Inflammatory macrophage treated with lipopolysaccharide for 1 hour (primary cell): ENCODE data around the gene SLC19A1.
"Not testable (repeated sequence)": the region's sequence is repeated elsewhere in the genome, so short reads cannot be mapped to it uniquely, and the experiment has no call there.

ENCODE experiments used
- DNase-seq, 2 donors: peaks; one replicate each; pipeline ENCODE4 v3.0.0-alpha.2; 2020 to 2022

Gene SLC19A1

DNA sequence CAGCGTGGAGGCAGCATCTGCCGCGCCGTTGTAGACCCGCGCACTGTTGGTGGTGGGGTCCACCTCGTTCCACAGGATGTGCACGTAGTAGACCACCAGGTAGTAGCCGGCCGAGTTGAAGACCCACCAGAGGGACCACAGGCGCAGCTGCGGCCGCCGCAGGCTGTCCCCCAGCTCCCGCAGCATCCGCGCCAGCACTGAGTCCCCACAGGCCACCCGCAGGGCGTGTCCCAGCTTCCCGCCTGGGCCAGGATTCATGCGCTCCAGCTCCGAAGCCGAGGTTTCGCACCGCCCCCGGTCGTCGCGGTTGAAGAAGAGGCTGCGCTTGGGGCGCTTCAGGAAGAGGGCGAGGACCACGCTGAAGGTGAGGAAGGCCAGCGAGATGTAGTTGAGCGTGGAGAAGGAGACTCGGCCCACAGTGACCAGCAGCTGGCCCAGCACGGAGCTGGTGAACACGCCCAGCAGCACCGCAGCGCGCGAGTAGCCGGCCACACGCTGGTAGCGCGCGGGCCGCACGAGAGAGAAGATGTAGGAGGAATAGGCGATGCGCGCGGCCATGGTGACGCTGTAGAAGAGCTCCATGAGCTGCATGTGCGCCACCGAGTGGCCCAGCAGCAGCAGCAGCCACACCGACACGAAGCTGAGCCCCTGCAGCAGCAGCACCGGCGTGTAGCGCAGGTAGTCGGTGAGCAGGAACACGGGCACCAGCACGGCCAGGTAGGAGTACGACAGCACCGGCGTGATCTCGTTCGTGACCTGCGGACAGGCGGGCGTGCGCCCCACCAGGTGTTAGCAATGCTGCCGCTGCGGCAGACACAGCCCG lies 10.6 kb downstream of the SLC19A1 start:
- DNase-seq = no peak

DNA sequence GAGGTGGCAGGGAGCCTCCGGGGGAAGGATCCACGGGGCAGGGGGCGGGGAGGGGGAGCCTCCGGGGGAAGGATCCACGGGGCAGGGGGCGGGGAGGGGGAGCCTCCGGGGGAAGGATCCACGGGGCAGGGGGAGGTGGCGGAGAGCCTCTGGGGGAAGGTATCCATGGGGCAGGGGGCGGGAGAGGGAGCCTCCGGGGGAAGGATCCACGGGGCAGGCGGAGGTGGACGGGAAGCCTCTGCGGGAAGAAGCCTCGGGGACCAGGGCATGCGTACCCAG lies 11.2 kb downstream of the SLC19A1 start:
- not testable (repeated sequence) for DNase-seq

DNA sequence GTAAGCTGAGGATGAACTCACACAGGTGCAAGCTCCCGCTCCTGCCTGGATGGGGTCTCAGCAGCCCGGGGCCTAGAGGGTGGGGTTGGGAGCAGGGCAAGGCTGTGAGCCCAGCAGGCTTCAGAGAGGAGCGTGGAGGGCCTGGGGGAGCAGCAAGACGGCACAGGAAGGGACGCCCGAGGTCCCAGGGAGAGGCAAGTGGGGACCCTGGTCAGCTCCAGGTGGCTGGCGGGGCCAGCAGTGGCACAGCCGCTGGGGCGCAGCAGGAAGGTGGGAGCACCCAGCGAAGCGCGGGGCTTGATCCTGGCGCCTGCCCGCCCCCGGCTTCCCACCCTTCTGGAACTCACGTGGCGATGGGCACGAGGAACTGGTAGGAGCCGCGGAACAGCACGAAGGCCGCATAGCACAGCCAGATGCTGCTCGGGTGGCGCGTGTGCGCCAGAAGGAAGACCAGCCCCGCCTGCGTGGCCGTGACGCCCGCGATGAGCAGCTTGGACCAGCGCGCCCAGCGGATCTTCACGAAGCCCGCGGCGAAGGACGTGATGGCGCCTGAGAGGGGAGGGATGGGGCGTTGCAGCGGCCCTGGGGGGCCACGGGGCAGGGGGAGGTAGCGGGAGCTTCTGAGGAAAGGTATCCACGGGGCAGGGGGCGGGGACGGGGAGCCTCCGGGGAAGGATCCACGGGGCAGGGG lies 11.7 kb downstream of the SLC19A1 start:
- DNase-seq = no peak

DNA sequence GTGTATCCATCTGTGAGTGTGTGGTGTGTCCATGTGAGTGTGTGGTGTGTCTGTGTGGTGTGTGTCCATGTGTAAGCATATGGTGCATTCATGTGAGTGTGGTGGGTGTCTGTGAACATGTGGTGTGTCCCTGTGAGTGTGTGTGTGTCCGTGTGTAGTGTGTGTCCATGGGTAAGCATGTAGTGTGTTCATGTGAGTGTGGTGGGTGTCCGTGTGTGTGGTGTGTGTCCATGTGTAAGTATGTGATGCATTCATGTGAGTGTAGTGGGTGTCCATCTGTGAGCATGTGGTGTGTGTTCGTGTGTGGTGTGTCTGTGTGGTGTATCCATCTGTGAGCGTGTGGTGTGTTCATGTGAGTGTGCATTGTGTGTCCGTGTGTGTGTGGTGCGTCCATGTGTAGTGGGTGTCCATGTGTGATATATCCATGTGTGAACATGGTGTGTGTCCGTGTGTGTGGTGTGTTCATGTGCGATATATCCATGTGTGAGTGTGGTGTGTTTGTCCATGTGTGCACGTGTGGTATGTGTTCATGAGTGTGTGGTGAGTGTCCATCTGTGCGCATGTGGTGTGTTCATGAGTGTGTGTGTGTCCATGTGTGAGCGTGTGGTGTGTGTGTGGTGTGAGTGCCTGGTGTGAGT lies 12.3 kb downstream of the SLC19A1 start:
- no peak for DNase-seq

DNA sequence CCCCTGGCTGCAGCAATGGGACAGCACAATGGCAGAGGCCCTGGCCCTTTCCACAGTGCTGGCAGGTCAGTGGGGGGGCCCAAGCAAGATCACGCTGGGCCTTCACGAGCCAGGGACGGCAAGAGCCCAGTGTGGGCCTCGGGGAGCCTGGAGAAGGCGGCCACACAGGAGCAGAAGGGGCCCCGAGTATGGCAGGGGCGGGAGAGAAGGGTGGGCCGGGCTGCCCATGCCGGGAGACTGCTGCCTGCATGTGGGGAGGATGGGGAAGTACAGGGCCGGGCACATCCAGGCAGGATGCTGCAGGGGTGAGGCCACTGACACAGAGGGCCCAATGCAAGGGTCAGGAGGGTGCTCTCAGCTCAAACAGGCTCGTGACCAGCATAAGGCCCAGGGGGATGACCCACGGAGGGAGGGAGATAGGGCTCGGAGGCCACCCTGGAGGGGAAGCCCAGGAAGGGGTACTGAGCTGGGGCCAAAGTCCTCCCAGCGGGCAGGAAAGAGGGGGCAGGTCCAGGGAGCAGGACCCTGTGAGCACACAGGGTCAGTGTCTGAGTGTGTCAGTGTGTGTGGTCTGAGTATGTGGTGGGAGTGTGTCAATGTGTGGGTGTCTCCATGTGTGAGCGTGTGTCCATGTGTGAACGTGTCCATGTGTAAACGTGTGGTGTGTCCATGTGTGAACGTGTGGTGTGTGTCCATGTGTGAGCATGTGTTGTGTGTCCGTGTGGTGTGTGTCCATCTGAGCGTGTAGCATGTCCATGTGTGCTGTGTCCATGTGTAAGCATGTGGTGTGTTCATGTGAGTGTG lies 13.1 kb downstream of the SLC19A1 start:
- DNase-seq = peak in 1 of 2 donors; percentile 75

DNA sequence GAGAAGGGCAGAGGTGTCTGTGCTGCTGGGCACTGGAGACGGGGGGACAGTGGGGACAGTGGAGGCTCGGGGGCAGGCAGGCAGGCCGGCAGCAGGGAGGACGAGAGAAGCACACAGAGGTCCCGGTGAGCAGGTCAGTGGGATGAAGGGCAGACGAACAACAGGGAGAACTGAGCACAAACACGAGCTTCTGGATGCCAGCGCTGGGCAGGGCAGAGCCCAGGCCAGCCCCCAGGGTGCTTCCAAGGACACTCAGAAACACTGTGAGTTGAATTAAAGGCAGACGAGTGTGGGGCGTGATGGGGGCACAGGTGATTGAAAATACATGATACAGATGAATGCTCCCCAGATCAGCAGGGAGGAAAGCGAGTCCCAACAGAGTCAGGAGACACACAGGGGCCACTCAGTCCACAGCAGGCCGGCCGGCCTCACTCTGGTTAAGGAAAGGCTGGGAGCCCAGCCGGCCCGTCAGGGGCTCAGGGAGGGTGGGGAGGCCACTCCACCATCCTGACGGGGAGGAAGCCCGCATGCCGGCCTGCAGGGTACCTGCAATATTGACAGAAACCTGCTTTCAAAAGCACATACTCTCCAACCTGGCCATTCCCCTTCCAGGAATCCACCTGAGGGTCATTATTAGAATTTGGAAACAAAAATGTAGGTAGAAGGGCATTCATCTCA lies 14.1 kb downstream of the SLC19A1 start:
- DNase-seq = no peak

DNA sequence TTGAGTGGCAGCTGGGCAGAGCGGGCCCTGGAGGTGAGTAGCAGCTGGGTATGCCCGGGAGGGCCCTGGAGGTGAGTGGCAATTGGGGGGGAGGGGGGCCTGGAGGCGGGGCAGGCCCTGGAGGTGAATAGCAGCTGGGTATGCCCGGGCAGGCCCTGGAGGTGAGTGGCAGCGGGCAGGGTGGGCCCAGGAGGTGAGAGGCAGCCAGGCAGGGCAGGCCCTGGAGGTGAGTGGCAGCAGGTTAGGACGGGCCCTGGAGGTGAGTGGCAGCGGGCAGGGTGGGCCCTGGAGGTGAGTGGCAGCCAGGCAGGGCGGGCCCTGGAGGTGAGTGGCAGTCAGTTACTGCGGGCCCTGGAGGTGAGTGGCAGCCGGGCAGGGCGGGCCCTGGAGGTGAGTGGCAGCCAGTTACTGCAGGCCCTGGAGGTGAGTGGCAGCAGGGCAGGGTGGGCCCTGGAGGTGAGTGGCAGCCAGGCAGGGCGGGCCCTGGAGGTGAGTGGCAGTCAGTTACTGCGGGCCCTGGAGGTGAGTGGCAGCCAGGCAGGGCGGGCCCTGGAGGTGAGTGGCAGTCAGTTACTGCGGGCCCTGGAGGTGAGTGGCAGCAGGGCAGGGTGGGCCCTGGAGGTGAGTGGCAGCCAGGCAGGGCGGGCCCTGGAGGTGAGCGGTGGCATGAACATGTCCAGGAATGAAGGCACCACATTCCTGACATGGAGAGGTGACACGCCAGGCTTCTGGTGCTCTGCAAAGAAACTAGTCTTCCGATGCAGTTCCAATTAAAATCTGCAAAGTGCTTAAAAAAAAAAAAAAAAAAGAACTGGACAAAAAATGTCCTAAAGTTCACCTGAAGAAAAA lies 14.9 kb downstream of the SLC19A1 start:
- not testable (repeated sequence) for DNase-seq

DNA sequence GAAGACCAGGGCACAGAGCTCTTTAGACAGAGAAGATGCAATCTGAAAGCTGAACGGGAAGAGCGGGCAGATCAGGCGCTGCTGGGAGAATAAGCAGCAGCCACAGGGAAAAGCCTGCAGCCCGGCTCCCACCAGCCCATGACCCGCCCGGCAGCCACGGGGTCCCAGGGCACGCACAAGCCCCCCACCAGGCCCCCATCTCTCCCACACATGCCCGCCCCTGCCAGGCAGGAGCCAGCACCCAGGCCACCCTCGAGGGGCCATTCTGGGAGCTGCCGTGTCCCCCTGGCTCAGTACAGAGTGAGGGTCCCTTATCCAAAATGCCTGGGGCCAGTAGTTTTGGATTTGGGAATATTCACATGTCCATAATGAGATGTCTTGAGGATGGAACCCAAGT lies 16.3 kb downstream of the SLC19A1 start:
- no peak for DNase-seq

DNA sequence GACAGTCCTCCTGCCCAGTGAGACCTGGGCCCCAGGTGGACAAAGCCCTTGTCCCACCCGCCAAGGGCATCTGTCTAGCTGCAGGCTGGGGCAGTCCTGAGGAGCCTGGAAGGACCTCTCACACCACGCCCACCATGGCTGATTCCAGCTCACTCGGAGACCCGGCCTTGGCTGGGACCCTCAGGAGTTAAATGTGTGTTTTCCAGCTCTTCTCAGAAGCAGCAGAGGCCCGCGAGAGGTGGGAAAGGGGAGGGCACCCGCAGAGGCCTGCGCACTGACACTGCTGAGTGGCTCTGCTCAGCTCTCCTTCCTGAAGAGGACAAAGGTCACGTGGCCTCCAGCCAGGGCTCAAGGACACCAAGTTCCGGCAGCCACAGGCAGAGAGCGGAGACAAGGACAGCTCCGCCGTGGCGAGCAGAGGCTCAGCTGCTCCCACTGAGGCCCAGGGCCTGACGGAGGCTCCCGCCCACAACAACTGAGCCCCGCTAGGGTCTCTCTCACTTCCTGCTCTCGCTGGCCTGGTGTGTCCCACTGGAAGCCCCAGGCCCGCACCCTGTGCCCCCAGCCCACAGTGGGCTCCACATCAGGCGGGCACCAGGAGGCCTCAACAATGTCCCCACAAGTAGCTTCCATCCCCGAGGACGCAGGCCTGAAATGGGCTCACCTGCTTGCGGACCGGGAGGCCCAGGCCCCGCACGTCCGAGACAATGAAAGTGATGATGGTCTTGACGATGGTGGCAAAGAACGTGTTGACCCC lies 16.9 kb downstream of the SLC19A1 start:
- no peak for DNase-seq

DNA sequence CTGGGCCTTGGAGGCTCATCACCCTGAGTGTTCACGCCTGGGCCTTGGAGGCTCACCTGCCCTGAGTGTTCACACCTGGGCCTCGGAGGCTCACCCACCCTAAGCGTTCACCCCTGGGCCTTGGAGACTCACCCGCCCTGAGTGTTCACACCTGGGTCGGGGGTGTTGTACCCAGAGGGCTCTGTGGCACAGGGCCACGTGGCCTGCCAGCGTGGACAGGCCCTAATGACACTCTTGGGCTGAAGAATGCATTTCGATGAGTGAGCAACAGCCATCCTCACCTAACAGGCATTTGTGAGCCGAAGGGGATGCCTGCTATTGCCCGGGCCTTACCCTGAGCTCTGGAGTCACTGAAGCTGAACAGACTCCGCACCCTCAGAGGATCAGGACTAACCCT lies 17.5 kb downstream of the SLC19A1 start:
- DNase-seq = no peak

DNA sequence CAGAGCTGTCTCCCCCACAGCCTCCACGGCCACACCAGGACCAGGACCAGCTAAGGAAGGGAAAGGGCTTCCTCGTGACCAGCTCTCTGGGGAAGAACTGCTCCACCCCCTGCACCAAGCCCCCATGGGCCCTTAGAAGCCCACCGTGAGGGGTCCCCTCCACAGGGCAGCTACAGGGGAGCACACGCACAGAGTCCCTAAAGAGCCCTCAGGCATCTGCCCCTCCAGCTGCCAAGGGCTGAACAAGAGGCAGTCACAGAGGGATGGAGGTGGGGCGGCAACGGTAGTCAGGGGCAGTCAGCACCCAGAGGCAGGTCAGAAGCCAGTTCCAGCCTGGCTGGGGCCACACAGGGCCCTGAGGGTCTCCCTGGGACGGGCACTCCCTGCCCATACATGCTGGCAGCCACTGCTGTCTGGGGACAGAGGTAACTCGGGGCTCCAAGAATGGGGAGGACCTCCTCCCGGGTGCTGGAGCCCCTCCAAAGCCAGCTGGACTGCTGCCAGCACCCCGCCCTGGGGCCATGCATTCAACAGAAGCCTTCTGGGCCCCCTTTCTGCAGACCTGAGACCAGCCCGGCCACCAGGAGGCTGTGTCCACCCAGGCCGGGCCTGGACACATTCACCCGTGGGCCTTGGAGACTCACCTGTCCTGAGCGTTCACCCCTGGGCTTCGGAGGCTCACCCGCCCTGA lies 18.7 kb downstream of the SLC19A1 start:
- DNase-seq = no peak

DNA sequence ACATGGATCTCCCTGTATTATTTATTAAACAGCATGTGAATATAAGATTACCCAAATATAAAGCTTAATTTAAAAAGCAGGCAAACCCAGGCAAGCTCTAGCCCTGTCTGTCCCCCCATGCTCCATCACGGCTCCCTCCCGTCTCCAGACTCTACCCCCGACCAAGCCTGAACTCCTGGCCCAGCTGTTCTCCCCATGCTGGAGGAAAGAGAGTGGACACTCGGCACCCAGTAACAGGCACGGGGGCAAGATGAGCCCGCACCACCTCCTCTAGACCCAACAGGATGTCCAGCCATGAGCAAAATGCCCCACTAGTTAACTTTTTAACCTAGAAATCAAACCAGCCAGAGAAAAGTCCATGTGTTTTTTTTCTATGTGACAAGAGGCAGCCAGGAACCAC lies 19.3 kb downstream of the SLC19A1 start:
- DNase-seq = no peak

DNA sequence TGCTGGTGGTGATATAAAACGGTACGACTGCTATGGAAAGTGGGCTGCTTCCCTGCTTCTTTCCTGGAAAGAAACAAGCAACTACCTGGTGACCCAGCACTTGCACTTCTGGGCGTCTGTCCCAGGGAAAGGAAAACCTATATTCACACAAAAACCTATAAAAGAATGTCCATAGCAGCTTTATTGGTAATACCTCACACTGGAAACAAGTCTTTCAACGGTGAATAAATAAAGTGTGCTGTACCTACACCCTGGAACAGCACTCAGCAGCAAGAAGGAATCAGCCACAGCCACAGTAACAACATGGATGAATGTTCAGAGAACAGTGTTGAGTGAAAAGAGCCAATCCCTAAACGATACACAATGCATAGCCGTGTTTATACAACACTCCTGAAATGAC lies 19.9 kb downstream of the SLC19A1 start:
- DNase-seq = no peak

DNA sequence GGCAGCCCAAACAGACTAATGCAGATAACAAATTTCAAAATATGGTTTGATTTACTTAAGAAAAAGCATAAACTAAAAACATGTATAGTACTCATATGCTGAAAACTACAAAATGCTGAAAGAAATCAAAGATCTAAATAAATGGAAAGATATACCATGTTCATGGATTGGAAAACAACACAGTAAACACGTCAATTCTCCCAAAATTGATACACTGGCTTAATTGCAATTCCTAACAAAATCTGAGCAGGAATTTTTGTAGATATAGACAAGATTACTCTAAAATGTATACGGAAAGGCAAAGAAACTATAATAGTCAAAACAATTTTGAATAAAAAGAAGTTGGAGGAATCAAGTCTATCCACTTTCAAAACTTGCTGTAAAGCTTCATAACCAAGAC lies 21.0 kb downstream of the SLC19A1 start:
- no peak for DNase-seq

DNA sequence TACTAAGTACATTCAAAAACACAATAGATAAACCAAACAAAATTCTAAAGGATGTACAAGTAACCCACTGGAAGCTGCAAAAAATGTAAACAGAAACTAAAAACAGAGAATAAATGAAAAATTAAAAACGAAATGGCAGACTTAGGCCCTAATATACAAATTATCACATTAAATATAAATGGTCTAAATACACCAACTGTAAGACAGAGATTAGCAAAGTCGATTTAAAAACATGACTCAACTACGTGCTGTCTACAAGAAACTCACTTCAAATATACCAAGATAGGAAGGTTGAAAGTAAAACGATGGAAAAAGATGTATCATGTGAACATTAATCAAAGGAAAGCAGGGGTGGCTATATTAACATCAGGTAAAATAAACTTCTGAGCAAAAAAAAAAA lies 23.1 kb downstream of the SLC19A1 start:
- DNase-seq = no peak

DNA sequence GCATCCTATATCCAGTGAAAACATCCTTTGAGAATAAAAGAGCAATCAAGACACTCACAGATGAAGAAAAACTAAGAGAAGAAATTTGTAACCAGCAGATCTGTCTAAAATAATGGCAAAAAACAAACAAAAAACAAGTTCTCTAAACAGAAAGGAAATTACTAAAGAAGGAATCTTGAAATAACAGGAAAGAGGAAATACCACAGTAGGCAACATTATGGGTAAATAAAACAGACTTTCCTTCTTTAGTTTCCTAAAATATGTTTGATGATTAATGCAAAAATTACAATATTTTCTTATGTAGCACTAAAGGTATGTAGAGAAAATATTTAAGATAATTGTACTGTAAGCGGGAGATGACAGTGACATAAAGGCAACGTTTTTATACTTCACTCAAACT lies 23.5 kb downstream of the SLC19A1 start:
- DNase-seq = peak; percentile 37 to 42

DNA sequence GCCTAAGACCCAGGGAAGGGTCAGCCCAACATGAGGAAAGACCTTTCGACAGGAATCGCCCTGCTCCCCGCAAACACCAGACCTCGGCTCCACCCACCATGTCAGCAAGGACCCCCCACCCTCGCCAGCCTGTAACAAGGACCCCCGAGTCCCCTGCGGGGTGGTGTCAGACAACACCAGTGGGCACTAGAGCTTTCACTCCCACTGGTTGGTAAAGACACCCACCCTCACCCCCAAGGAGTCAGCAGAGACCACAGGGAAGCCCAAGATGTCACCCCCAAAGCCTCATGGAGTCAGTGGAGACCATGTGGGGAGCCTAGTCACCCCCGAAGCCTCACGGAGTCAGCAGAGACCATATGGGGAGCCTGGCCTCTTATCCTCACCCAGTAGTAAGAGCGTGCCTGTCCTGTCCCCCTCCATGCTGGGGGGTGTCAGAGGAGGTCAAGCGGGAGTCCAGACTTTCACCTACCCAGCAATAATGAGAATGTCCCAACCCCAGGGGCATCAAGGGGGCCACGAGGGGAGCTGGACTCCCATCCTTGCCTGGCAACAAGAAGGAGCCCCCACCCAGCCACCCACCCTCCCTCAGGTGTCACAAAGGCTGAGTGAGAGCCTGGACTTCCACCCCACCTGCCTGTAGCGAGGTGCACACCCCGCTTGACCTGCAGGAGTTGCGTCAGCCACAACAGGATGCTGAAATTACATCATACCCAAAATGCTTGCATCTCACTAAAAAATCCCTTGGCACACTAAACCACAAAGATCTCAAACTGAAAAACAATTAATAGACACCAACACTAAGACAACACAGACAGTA lies 24.8 kb downstream of the SLC19A1 start:
- DNase-seq = peak in 1 of 2 donors; percentile 28

DNA sequence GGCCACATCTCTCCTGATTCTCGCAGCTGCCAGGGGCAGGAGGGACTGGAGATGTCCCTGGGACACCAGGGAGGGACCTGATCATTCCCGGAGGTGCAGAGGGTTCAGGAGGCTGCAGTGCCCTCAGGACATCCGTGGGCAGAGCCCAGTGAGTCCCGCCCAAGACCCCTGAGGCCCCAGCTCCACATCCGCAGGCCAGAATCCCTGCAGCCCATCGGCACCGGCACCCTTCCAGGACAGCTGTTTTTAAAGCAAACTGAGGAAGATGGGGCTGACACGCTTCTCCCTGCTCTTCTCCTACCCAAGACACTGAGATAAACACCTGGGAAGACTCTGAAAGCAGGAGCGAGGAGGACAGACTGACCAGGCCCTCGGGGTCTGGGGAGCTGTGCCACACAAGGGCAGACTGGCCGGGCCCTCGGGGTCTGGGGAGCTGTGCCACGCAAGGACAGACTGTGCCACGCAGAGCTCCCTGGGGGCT lies 25.5 kb downstream of the SLC19A1 start:
- DNase-seq = no peak

DNA sequence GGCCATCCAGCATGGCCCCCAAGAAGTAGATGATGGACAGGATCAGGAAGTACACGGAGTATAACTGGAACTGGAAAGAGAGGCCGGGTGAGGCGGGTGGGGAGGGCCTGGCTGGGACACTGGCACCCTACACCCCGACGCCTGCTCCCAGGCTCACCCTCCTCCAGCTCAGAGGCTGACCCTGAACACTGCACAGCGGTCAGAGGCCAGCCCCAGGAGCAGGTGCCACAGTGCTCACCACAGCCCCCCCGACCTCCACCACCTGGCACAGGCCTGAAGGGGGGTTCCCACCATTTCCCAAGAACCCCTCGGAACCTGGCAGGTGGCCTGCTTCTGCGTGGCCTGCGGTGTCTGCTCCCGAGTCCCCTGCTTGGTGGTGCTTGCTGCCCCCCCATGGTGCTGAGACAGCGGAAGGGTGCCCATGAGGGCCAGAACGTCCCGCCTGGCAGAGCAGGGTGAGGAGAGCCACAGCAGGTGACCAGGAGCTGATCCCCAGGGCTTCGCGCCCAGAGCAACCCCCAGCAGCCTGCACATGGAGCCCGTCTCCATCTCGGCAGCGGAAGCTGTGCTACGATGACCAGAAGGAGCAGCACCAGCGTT lies 26.1 kb downstream of the SLC19A1 start:
- DNase-seq = no peak
